KMS-11 (cell line): ENCODE data around the gene CROT.

Source experiments
- H2AFZ ChIP-seq: fragments of 200-600 bp; sonication (generic); 2 replicates; pipeline ENCODE4 v1.6.1; 2016; ENCODE audit warnings: antibody characterized with exemption, mixed run types, low read depth
- H3K27ac ChIP-seq: fragments of 200-600 bp; sonication (generic); 2 replicates; pipeline ENCODE4 v1.6.1; 2016; ENCODE audit warnings: mild to moderate bottlenecking, mixed run types
- H3K27me3 ChIP-seq: fragments of 200-600 bp; sonication (generic); 2 replicates; pipeline ENCODE4 v1.6.1; 2017; ENCODE audit warnings: mild to moderate bottlenecking, low read depth, mixed run types, moderate library complexity; ENCODE audit not compliant: insufficient read depth
- H3K36me3 ChIP-seq: fragments of 200-600 bp; sonication (generic); 2 replicates; pipeline ENCODE4 v1.6.1; 2017; ENCODE audit warnings: mild to moderate bottlenecking, mixed run types; ENCODE audit not compliant: insufficient read depth
- H3K4me1 ChIP-seq: fragments of 200-600 bp; sonication (generic); 2 replicates; pipeline ENCODE4 v1.6.1; 2016; ENCODE audit warnings: mild to moderate bottlenecking, low read depth, mixed run types; ENCODE audit not compliant: poor library complexity, severe bottlenecking
- H3K4me2 ChIP-seq: fragments of 200-600 bp; sonication (generic); 2 replicates; pipeline ENCODE4 v1.7.0; 2016; ENCODE audit warnings: mild to moderate bottlenecking, mixed run types
- H3K4me3 ChIP-seq: fragments of 200-600 bp; sonication (generic); IDR thresholded peaks from 2 replicates; pipeline ENCODE4 v1.6.1; 2017; ENCODE audit warnings: low read depth, low read length, mixed read lengths; ENCODE audit not compliant: insufficient read depth
- H3K79me2 ChIP-seq: fragments of 200-600 bp; sonication (generic); 2 replicates; pipeline ENCODE4 v1.6.1; 2016; ENCODE audit warnings: low read depth, mixed run types; ENCODE audit not compliant: insufficient read depth
- H3K9ac ChIP-seq: fragments of 200-600 bp; sonication (generic); 2 replicates; pipeline ENCODE4 v1.6.1; 2016; ENCODE audit warnings: mild to moderate bottlenecking, mixed run types
- H4K20me1 ChIP-seq: fragments of 200-600 bp; sonication (generic); 2 replicates; pipeline ENCODE4 v1.6.1; 2016; ENCODE audit warnings: mild to moderate bottlenecking, mixed run types; ENCODE audit not compliant: insufficient read depth
- TF ChIP-seq, protein P1 (sequence below): fragments of 200-600 bp; sonication (generic); conservative IDR thresholded peaks from 2 replicates; pipeline ENCODE4 v1.6.1; 2017; ENCODE audit warnings: low read depth, mild to moderate bottlenecking, antibody characterized with exemption, low read length, moderate library complexity, mixed read lengths

CROT gene

DNA sequence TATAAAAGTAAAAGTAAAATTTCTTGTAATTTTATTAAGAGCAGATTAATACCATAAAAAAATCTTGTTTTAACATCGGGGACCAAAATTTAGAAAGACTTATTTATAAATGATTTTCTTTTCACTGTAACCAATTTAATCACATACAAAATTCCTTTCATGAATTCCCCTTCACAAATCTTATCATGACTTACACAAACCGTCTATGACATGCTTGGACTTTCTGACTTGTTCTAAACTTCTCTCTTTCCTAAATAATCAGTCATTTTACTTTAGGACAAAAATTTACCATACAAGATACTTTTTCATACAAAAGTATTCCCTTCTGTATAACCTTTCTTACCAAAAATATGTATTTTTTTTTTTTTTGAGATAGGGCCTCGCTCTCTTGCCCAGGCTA lies 9.3 kb downstream of the CROT start:
- H3K4me1 ChIP-seq, result no peaks in the 10 kb centered on the region
- H2AFZ ChIP-seq, result no peak overlapping the region
- H3K36me3 ChIP-seq, result no peaks in the 10 kb centered on the region; the same call in 1 of the 2 replicates
- H3K4me3 ChIP-seq, result no peak overlapping the region
- no peak overlapping the region for H3K27ac ChIP-seq
- no peak overlapping the region for H3K9ac ChIP-seq
- H4K20me1 ChIP-seq, result no peaks in the 10 kb centered on the region
- TF ChIP-seq, protein P1, sequence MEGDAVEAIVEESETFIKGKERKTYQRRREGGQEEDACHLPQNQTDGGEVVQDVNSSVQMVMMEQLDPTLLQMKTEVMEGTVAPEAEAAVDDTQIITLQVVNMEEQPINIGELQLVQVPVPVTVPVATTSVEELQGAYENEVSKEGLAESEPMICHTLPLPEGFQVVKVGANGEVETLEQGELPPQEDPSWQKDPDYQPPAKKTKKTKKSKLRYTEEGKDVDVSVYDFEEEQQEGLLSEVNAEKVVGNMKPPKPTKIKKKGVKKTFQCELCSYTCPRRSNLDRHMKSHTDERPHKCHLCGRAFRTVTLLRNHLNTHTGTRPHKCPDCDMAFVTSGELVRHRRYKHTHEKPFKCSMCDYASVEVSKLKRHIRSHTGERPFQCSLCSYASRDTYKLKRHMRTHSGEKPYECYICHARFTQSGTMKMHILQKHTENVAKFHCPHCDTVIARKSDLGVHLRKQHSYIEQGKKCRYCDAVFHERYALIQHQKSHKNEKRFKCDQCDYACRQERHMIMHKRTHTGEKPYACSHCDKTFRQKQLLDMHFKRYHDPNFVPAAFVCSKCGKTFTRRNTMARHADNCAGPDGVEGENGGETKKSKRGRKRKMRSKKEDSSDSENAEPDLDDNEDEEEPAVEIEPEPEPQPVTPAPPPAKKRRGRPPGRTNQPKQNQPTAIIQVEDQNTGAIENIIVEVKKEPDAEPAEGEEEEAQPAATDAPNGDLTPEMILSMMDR, result no peak
- no peak overlapping the region for H3K4me2 ChIP-seq
- no peaks in the 10 kb centered on the region for H3K27me3 ChIP-seq
- no peaks in the 10 kb centered on the region for H3K79me2 ChIP-seq

- H2AFZ ChIP-seq, result no peak overlapping the region
- no peaks in the 10 kb centered on the region for H3K79me2 ChIP-seq
- H3K36me3 ChIP-seq, result no peaks in the 10 kb centered on the region
- no peaks in the 10 kb centered on the region for H3K4me1 ChIP-seq
- no peak overlapping the region for H3K4me3 ChIP-seq
- H3K27ac ChIP-seq, result no peak overlapping the region
- H3K9ac ChIP-seq, result no peak overlapping the region
- TF ChIP-seq, protein P1, result no peak
- no peaks in the 10 kb centered on the region for H4K20me1 ChIP-seq
- no peak overlapping the region for H3K4me2 ChIP-seq
- no peaks in the 10 kb centered on the region for H3K27me3 ChIP-seq
Measured at GRCh38 chr7:87356448-87356847, 11.0 kb downstream of the CROT start.

- Histone ChIP-seq H3K36me3 (no peaks in the 10 kb centered on the region), H3K27ac (no peak overlapping the region), H3K9ac (no peak overlapping the region), H2AFZ (no peak overlapping the region), H3K4me1 (no peaks in the 10 kb centered on the region), H3K27me3 (no peaks in the 10 kb centered on the region), H3K4me2 (no peak overlapping the region), H3K4me3 (no peak overlapping the region), H4K20me1 (no peaks in the 10 kb centered on the region), H3K79me2 (no peaks in the 10 kb centered on the region)
- TF ChIP-seq, protein P1, result no peak
Measured at GRCh38 chr7:87359366-87359765, 13.9 kb downstream of the CROT start.

- Histone ChIP-seq H3K79me2 (no peaks in the 10 kb centered on the region), H3K4me1 (no peaks in the 10 kb centered on the region), H3K4me3 (no peak overlapping the region), H3K9ac (no peak overlapping the region), H4K20me1 (no peaks in the 10 kb centered on the region), H3K27ac (no peak overlapping the region), H2AFZ (no peak overlapping the region), H3K36me3 (no peaks in the 10 kb centered on the region), H3K27me3 (no peaks in the 10 kb centered on the region), H3K4me2 (no peak overlapping the region)
- TF ChIP-seq, protein P1, result no peak
Measured at GRCh38 chr7:87361320-87361719, 15.9 kb downstream of the CROT start.
